GM12801 (cell line): ENCODE results near the gene CD22.

ENCODE experiments used
- TF ChIP-seq, protein P1 (sequence below): IDR thresholded peaks from one replicate; pipeline ENCODE4 v1.5.1; 2011; ENCODE audit warnings: control low read depth; ENCODE audit not compliant: insufficient read length; ENCODE audit errors: extremely low read depth

Gene CD22

GRCh38 chr19:35352448-35353304 is 23.7 kb downstream of the CD22 start:
- TF ChIP-seq, protein P1, sequence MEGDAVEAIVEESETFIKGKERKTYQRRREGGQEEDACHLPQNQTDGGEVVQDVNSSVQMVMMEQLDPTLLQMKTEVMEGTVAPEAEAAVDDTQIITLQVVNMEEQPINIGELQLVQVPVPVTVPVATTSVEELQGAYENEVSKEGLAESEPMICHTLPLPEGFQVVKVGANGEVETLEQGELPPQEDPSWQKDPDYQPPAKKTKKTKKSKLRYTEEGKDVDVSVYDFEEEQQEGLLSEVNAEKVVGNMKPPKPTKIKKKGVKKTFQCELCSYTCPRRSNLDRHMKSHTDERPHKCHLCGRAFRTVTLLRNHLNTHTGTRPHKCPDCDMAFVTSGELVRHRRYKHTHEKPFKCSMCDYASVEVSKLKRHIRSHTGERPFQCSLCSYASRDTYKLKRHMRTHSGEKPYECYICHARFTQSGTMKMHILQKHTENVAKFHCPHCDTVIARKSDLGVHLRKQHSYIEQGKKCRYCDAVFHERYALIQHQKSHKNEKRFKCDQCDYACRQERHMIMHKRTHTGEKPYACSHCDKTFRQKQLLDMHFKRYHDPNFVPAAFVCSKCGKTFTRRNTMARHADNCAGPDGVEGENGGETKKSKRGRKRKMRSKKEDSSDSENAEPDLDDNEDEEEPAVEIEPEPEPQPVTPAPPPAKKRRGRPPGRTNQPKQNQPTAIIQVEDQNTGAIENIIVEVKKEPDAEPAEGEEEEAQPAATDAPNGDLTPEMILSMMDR: no peak

- TF ChIP-seq, protein P1: no peak
Measured at GRCh38 chr19:35353635-35354034, 24.6 kb downstream of the CD22 start.

DNA sequence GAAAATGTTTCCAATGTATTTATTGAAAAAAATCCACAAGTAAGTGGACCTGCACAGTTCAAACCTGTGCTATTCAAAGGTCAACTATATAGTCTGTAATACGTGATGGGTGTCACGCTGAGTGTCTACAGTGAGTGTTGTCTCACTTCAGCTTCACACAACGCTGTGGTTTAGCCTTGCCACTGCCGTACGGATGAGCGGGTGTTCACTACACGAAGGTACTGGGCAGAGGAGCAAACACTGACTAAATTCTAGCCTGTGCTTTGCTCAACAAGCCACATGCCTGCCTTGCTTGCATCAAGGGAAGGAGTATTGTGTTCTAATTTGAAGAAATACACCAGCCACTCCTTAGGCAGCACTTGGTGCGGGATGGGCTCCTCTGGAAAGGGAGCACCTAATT is 25.9 kb downstream of the CD22 start:
- TF ChIP-seq, protein P1: no peak

DNA sequence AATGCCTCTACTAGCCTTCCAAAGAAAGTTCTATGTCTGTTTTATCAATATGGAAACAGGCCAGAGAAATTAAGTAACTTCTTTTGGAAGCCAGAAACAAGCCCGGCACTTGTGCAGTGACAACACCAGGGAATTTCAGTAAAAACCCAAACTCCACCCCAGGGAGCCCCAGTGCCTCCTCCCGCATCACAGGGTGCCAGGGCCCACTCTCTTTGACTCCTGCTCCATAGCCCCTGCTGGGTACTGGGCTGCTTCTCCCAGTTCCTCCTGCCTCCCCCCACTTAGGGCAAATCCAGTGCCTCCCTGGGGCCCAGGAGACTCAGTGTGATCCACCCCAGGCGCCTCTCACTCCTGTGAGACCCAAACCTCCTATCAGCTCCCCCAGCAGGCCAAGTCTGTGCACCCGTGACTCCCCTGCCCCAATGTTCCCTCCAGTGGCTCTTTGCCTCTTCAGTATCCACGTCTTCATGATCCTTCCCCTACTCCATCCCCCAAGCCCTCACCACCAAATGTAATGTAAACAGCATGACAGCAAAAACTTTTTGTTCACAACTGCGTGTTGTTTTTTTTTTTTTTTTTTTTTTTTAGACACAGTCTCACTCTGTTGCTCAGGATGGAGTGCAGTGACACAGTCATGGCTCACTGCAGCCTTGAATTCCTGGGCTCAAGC is 26.9 kb downstream of the CD22 start:
- TF ChIP-seq, protein P1: no peak

- TF ChIP-seq, protein P1: no peak
Measured at GRCh38 chr19:35357867-35358573, 29.0 kb downstream of the CD22 start, which contains the start of gene FFAR3. FFAR3 (plus strand) TSS chr19:35358460; CDS start chr19:35358891, 431 bp downstream.

GRCh38 chr19:35360880-35361420 is 32.0 kb downstream of the CD22 start:
- TF ChIP-seq, protein P1: no peak
